SKM-1 (cell line): ENCODE measurements around the gene ZNF37A.
"Not testable (repeated sequence)": the region's sequence is repeated elsewhere in the genome, so short reads cannot be mapped to it uniquely, and the experiment has no call there.

Experiments used
- DNase-seq: peaks from one replicate; lab custom pipeline; 2025; ENCODE audit not compliant: unreplicated experiment; lab: John Stamatoyannopoulos, UW

ZNF37A gene

DNA sequence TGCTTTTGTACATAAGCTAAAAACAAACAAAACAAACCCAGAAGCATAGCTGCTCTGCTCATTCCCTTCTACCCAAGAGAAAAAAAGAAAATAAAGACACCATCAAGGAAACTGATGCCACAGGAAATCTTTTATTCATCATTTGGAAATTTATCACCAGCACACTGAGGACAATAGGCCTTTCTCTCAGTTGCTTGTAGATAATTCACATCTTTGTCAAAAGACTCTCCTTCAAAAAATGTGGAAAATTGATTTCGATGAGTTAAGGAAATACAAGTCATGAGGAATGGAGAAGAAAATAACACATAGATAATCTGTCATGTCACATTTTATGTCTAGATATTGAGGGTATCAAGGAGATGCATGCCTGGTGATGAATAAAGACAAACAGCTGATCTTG, 53.5 kb downstream of the ZNF37A start:
- DNase-seq: no peak

- DNase-seq: not testable (repeated sequence)
These were observed 56.8 kb downstream of the ZNF37A start for GRCh38 chr10:38150891-38151463.

GRCh38 chr10:38156416-38157269, 62.5 kb downstream of the ZNF37A start:
- no peak for DNase-seq

DNA sequence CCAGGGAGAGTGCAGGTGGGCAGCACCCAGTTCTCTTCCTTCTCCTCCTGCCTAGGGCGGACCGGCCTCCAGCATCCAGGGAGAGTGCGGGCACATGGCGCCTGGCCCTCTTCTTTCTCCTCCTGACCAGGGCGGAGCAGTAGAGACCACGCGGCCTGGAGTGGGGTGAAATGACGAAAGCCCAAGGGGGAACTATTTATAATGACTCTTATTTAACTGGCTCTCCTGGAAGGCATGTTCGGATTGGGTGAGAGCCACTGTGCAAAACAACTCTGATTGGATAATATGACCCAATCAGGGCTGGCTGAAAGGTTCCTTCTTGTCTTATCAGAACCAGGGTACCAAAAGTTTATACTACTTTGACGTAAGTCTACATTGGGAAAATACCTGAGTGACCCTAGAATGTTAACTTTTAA, 63.1 kb downstream of the ZNF37A start:
- DNase-seq: no peak

- no peak for DNase-seq
These were observed 64.9 kb downstream of the ZNF37A start for GRCh38 chr10:38159004-38159403.

GRCh38 chr10:38163617-38164016, 69.5 kb downstream of the ZNF37A start:
- no peak for DNase-seq

DNA sequence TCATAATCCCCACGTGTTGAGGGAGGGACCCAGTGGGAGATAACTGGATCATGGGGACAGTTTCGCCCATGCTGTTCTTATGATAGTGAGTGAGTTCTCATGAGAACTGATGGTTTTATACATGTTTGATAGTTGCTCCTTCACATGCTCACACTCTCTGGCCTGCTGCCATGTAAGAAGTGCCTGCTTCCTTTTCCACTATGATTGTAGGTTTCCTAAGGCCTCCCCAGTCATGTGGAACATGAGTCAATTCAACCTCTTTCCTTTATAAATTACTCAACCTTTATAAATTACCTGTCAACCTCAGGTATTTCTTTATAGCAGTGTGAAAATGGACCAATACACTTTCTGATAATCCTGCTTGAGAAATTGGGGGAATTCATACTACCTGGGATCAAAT, 80.2 kb downstream of the ZNF37A start:
- no peak for DNase-seq

DNA sequence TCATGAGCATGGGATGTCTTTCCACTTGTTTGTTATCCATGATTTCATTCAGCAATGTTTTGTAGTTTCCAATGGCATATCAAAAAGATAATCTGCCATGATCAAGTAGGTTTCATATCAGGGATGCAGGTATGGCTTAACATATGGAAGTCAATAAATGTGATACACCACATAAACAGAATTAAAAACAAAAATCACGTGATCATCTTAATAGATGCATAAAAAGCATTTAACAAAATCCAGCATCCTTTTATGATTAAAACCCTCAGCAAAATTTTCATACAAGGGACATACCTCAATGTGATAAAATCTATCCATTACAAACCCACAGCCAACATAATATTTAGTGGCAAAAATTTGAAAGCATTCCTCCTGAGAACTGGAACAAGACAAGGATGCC, 90.3 kb downstream of the ZNF37A start:
- no peak for DNase-seq
